GM12875 (cell line): ENCODE results near the gene KCNMA1.

ENCODE experiments used
- H3K4me3 ChIP-seq: one replicate; pipeline ENCODE4 v1.5.1; 2011; ENCODE audit warnings: low read depth, low read length, control low read depth
- TF ChIP-seq, protein P1 (sequence below): IDR thresholded peaks from 2 replicates; pipeline ENCODE4 v1.5.1; 2011; ENCODE audit warnings: low read depth, mild to moderate bottlenecking, control low read depth, inconsistent platforms, low read length, moderate library complexity, borderline replicate concordance; ENCODE audit not compliant: insufficient read depth

The KCNMA1 gene

DNA sequence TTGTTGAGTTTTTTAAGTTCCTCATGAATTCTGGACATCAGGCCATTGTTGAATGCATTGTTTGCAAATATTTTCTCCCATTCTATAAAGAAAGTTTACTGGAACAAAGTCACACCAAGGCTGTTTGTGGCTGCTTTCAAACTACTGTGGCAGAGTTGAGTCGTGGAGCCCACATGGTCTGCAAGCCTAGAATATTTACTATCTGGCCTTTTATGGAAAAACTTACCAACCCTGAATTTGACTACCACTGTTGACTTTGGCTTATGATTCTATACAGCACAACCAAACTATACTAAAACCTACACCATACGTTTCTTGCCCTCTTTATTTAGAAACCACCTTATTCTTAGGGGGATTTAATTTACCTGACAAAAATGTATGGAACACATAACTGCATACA, 239.1 kb downstream of the KCNMA1 start:
- H3K4me3 ChIP-seq, result no peak overlapping the region
- TF ChIP-seq, protein P1, sequence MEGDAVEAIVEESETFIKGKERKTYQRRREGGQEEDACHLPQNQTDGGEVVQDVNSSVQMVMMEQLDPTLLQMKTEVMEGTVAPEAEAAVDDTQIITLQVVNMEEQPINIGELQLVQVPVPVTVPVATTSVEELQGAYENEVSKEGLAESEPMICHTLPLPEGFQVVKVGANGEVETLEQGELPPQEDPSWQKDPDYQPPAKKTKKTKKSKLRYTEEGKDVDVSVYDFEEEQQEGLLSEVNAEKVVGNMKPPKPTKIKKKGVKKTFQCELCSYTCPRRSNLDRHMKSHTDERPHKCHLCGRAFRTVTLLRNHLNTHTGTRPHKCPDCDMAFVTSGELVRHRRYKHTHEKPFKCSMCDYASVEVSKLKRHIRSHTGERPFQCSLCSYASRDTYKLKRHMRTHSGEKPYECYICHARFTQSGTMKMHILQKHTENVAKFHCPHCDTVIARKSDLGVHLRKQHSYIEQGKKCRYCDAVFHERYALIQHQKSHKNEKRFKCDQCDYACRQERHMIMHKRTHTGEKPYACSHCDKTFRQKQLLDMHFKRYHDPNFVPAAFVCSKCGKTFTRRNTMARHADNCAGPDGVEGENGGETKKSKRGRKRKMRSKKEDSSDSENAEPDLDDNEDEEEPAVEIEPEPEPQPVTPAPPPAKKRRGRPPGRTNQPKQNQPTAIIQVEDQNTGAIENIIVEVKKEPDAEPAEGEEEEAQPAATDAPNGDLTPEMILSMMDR, result no peak

DNA sequence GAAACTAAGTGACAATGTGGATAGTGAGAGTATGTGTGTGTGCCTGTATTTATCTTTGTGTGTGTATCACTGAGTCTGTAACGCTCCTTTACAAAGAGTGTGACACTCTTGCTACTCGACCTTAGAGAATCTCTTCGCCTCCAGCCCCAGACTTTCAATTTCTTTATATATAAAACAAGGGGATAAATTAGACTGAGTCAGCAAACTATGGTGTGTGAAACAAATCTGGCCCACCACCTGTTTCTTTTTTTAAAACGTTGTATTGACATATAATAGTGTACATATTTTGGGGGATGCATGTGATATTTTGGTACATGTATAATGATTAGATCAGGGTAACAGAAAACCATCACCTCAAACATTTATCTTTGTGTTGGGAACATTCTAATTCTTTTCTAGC, 240.5 kb downstream of the KCNMA1 start:
- no peak overlapping the region for H3K4me3 ChIP-seq
- TF ChIP-seq, protein P1, result no peak

DNA sequence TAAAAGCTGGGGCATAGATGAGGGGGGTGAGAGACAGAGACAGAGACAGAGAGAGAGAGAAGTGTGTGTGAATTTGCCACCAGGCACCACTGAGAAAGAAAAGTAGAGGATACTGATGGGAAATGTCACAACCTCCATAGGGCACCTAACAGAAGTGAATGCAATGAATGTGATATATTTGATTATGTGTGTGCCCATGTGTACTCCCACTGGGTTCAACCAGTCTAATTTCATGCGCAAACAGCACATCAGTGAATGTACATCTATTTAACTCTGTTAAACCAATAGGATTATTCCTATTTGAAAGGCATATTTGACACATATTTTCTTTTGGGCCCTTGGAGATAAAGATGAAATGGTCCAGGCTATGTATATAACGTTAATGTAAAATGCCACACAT, 241.3 kb downstream of the KCNMA1 start:
- TF ChIP-seq, protein P1, result no peak
- no peak overlapping the region for H3K4me3 ChIP-seq

DNA sequence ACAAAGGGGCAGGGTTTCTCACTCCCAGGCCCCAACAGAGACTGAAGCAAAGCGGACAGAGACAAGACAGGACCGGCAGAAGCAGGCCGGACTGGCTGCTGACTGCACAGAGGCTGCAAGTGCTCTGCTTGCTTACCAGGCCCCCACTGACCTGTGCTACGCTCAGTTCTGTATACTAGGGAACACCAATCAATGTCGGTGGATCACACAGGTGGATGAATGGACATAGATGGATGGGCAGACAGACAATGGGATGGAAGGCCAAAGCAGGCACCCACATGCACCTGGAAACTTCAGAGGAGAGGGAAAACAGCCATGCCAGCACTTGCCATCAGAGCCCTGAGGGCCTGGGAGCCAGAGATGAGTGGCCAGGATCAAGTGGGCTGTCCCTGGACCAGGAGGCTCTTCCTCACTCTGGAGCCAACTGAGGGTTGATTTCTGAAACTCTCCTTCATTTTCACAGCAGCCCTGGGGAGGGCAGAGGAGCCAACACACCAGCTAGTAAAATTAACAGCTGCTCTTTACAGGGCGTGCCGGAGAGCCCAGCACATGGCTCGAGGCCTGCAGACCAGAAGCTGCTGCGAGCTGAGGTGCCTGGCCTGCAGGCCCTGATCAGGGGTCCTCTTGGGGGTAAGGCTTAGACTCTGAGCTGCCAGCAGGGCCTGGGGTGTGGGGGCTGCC, 243.6 kb downstream of the KCNMA1 start:
- TF ChIP-seq, protein P1, result no peak
- H3K4me3 ChIP-seq, result no peak overlapping the region

GRCh38 chr10:77393411-77393810, 244.2 kb downstream of the KCNMA1 start:
- TF ChIP-seq, protein P1, result no peak
- H3K4me3 ChIP-seq, result no peak overlapping the region

DNA sequence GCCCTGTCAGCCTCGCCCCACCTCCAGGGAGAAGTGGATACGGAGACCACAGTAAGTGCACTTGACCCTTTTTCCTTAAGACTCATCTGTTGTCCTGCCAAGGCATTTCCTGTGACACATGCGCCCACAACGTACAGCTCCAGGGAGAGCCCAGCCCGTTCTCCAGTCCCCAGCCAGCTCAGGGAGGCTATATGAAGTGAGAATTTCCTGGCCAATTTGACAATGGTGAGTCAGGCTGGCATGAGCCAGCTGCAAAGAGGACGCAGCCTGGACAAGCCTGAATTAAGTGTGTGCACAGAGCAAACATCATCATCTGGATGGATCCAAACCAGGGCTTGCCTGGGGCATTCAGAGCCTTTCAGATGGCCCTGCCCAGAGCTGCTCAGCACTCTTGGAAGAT, 244.8 kb downstream of the KCNMA1 start:
- no peak overlapping the region for H3K4me3 ChIP-seq
- TF ChIP-seq, protein P1, result no peak

DNA sequence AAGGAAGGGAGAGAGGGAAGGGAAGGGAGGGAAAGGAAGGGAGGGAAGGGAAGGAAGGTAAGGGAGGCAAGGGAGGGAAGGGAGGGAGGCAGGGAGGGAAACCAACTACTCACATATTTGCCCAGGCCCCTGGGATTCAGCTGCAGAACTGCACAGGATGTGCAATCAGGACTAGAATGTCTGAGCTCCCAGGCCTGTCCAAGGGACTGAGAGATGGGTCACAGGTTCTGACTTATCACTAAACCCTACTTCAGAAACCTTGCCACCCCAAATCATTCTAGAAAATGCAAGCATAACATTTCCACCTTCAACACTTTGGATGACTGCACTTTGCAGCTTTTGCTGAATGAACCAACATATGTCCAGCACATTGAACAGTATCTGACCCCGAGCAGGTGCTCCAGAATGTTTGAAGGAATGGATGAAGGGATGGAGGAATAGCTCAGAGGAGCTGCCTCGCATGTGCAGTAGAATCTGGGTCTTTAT, 245.3 kb downstream of the KCNMA1 start:
- TF ChIP-seq, protein P1, result no peak
- H3K4me3 ChIP-seq, result no peak overlapping the region
